HG03025 (cell line): ENCODE results near the gene TOMT.
"Not testable (repeated sequence)": the region's sequence is repeated elsewhere in the genome, so short reads cannot be mapped to it uniquely, and the experiment has no call there.

Experiments used
- ATAC-seq: cut with Tn5 transposase; IDR thresholded peaks from one replicate; pipeline ENCODE4 v1.9.1; 2021; ENCODE audit warnings: mild to moderate bottlenecking, moderate library complexity; ENCODE audit not compliant: unreplicated experiment, low FRiP score

TOMT gene

DNA sequence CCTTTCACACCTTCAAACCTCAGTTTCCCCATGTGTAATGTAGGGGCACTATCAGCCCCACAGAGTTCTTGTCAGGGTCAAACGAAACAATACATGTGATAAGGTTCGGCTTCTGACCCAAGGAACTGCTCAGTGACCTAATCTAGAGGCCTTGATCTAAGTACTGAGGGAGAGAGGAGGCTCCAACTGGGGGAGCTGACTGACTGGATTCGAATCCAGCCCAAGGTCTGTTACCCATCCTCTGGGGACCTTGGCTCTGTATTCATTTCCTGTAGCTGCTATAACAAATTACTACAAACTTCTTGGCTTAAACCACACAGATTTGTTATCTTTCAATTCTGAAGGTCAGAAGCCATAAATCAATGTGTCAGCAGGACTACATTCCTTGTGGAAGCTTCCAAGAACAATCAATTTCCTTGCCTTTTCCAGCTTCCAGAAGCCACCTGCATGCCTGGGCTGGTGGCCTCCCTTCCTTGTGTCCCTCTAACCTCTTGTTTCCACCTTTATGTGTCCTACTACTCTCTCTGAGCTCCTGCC is 17.5 kb downstream of the TOMT start:
- no peak for ATAC-seq

GRCh38 chr11:72124046-72124445 is 18.3 kb downstream of the TOMT start:
- ATAC-seq: no peak

DNA sequence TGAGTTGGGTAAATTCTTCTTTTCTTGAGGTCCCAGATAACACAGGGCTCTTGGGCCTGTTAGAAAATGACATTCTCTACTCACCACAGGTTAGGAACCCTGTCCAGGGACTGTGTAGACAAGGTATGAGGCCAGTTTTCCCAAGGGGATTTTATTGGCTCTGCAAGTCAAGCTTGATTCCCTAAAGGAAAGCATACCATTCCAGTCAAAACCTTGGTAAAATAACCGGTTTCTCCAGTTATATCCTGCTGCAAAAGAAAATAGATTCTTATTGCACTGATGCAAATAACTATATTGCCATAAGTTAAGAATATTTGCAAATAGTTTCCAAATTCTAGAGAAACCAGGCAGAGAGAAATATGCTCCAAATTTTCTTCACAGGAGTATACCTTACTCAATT is 20.2 kb downstream of the TOMT start:
- ATAC-seq: no peak

DNA sequence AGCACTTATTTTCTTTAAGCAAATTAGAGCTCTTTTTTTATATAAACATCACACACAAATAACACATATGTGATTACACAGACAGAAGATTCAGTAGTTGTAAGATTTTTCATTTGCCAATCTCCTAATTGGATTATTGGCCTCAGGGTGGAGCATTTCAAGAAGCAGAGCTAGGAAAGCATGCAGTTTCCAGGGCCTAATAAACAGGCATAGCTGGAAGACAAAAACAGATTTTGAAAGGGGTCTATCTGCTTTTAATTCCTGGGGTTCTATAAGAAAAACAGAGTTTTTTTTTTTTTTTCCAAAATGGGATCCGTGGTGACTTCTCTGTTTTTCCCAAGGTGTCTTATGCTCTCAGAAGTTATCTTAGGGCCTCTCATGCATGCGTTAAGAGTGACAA is 22.2 kb downstream of the TOMT start:
- ATAC-seq: no peak

DNA sequence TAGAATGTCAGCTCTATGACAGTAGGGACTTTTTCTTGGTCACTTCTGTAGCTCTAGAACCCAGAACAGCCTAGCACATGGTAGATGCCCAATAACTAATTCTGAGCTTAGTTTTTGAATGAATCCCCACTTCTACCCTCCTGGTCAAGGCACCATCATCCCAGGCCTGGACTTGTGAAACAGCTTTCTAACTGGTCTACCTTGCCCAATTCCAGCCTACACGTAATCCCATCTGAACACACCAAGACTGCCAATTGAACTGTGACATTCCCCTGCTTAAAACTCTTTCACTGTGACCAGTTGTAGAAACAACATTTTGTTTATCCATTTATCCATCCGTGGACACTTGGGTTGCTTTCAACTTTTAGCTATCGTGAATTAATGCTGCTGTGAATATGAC is 23.7 kb downstream of the TOMT start:
- ATAC-seq: no peak

DNA sequence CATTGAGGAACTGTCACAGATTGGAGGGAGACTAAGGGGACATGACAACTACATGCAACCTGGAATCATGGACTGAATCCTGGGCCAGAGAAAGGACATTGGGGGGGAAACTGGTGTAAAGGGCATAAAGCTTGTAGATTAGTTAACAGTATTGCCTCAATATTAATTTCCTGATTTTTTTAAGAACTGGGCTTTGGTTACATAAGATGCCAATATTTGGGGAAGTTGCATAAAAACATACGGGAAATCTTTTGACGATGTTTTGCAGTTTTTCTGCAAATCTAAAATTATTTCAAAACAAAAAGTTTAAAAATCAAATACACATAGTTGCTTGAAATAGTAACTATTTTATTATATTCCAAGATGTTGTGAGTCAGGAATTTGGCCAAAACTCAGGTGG is 26.9 kb downstream of the TOMT start:
- ATAC-seq: no peak

- ATAC-seq: not testable (repeated sequence)
Measured at GRCh38 chr11:72135473-72135872, 29.7 kb downstream of the TOMT start, which contains the start of gene FOLR3. Gene FOLR3 (plus strand): TSS chr11:72135725. CDS start chr11:72135953, 228 bp downstream.

- no peak for ATAC-seq
Measured at GRCh38 chr11:72135891-72136683, 30.4 kb downstream of the TOMT start.

GRCh38 chr11:72136684-72137262 is 31.0 kb downstream of the TOMT start:
- ATAC-seq: no peak

- no peak for ATAC-seq
Measured at GRCh38 chr11:72138821-72139390, 33.2 kb downstream of the TOMT start.

GRCh38 chr11:72139500-72139899 is 33.8 kb downstream of the TOMT start:
- ATAC-seq: no peak

DNA sequence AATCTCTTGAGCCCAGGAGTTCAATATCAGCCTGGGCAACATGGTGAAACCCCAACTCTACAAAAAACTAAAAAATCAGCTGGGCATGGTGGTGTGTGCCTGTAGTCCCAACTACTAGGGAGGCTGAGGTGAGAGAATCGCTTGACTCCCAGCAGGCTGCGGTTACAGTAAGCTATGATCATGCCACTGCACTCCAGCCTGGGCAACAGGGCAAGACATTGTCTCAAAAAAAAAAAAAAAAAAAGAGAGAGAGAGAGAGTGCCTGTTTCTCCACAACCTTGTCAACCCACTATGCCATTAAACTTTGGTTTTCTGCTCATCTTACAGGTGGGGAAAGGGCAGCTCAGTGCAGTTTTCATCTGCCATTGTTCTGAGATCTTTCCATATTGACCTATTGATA is 34.9 kb downstream of the TOMT start:
- no peak for ATAC-seq

- no peak for ATAC-seq
Measured at GRCh38 chr11:72141066-72141465, 35.3 kb downstream of the TOMT start.

GRCh38 chr11:72142086-72142485 is 36.4 kb downstream of the TOMT start:
- not testable (repeated sequence) for ATAC-seq

GRCh38 chr11:72142543-72142942 is 36.8 kb downstream of the TOMT start:
- ATAC-seq: not testable (repeated sequence)

- no peak for ATAC-seq
Measured at GRCh38 chr11:72144807-72145565, 39.3 kb downstream of the TOMT start.

GRCh38 chr11:72146625-72147024 is 40.9 kb downstream of the TOMT start:
- no peak for ATAC-seq

DNA sequence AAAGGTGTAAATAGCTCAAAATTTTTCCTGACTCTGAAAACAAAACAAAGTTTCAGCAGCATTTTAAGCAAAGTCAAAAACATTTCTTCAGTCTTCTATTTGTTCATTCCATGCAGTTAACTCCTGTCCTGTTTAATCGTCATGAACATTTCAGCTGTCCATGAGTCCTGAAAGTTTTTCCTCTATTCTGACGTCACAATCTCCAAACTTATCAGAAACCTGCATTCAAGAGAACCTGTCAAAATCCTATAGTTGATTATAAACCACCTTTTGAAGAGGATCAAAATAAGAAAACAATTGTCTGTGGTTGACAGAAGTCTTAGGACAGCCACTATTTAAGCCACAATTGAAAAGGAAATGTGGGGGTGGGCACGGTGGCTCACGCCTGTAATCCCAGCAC is 45.2 kb downstream of the TOMT start:
- ATAC-seq: no peak

GRCh38 chr11:72153874-72154273 is 48.1 kb downstream of the TOMT start:
- ATAC-seq: not testable (repeated sequence)

DNA sequence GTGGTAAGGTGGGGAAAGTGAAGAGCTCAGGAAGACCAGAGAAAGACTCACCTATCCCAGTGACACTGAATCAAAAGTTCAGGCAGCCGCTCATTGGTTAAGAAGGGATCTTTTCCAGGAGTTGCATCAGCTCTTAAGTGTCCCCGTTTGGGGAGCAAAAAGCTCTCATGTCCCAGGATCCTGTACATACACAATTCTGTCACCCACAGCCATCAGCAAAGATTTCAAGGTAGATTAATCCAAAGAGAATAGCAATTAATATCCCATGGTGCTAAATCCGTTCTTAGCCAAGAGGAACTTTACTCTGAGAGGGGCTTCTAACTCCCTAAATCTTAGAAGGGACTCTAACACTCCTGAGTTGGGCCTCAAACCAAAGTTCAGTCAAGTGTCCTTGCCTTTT is 49.1 kb downstream of the TOMT start:
- ATAC-seq: no peak

GRCh38 chr11:72155751-72156150 is 50.0 kb downstream of the TOMT start:
- no peak for ATAC-seq
